Neural cell (in vitro differentiated cells): ENCODE results near the gene LMO7. TPM values are rescaled to one million over a fixed set of nuclear protein-coding genes. Genes with fewer than 3 reads are reported as not detected.

Experiments used
- H2AFZ ChIP-seq: fragments of 200-600, 300-800 bp; sonication (generic), shearing (Covaris generic); 2 replicates; pipeline ENCODE4 v1.6.0; 2014; ENCODE audit warnings: low read depth, mild to moderate bottlenecking, antibody characterized with exemption, low read length, moderate library complexity
- H3F3A ChIP-seq: fragments of 200-600 bp; shearing (Covaris generic); 2 replicates; pipeline ENCODE4 v1.6.1; 2016; ENCODE audit warnings: mild to moderate bottlenecking, moderate library complexity, mixed read lengths, antibody characterized with exemption, low read length; ENCODE audit not compliant: insufficient read depth, poor library complexity, severe bottlenecking
- H3K27ac ChIP-seq: fragments of 200-600, 300-800 bp; sonication (generic), shearing (Covaris generic); 2 replicates; pipeline ENCODE4 v1.5.1; 2014; ENCODE audit warnings: mild to moderate bottlenecking, low read length, moderate library complexity
- H3K27me3 ChIP-seq: fragments of 300-800, 200-600 bp; sonication (generic), shearing (Covaris generic); 2 replicates; pipeline ENCODE4 v1.6.0; 2014; ENCODE audit warnings: mild to moderate bottlenecking, low read depth, low read length, moderate library complexity; ENCODE audit not compliant: insufficient read depth
- H3K36me3 ChIP-seq: fragments of 300-800, 200-600 bp; sonication (generic), shearing (Covaris generic); 2 replicates; pipeline ENCODE4 v1.5.1; 2014; ENCODE audit warnings: mild to moderate bottlenecking, antibody characterized with exemption, low read length, moderate library complexity; ENCODE audit not compliant: insufficient read depth
- H3K4me2 ChIP-seq: fragments of 300-800, 200-600 bp; sonication (generic), shearing (Covaris generic); 2 replicates; pipeline ENCODE4 v1.6.0; 2014; ENCODE audit warnings: mild to moderate bottlenecking, low read length
- H3K4me3 ChIP-seq: fragments of 300-800, 200-600 bp; sonication (generic), shearing (Covaris generic); 2 replicates; pipeline ENCODE4 v1.5.1; 2014; ENCODE audit warnings: mild to moderate bottlenecking, low read length, moderate library complexity
- H3K79me2 ChIP-seq: fragments of 200-600 bp; shearing (Covaris generic); replicated peaks from 2 replicates; pipeline ENCODE4 v1.6.0; 2014; ENCODE audit warnings: mild to moderate bottlenecking, low read length, moderate library complexity; ENCODE audit not compliant: insufficient read depth
- H3K9ac ChIP-seq: fragments of 300-800, 200-600 bp; sonication (generic), shearing (Covaris generic); 2 replicates; pipeline ENCODE4 v1.6.1; 2016; ENCODE audit warnings: mild to moderate bottlenecking, low read length, mixed read lengths
- H3K9me2 ChIP-seq: fragments of 200-600 bp; shearing (Covaris generic); 2 replicates; pipeline ENCODE4 v1.6.1; 2016; ENCODE audit warnings: mild to moderate bottlenecking, low read length, mixed read lengths; ENCODE audit not compliant: insufficient read depth
- H3K9me3 ChIP-seq: fragments of 200-600, 300-800 bp; sonication (generic), shearing (Covaris generic); 2 replicates; pipeline ENCODE4 v1.6.1; 2016; ENCODE audit warnings: mild to moderate bottlenecking, mixed run types, low read length, moderate library complexity, mixed read lengths
- H4K20me1 ChIP-seq: fragments of 200-600 bp; shearing (Covaris generic); 2 replicates; pipeline ENCODE4 v1.6.1; 2016; ENCODE audit warnings: mild to moderate bottlenecking, mixed run types; ENCODE audit not compliant: insufficient read depth
- CTCF ChIP-seq: fragments of 450-650 bp; IDR thresholded peaks from 2 replicates; pipeline ENCODE4 v1.5.1; 2014; ENCODE audit warnings: antibody characterized with exemption, mild to moderate bottlenecking, moderate library complexity; ENCODE audit not compliant: poor library complexity, severe bottlenecking
- EP300 ChIP-seq: fragments of 450-650 bp; conservative IDR thresholded peaks from 2 replicates; pipeline ENCODE4 v1.6.1; 2014; ENCODE audit warnings: antibody characterized with exemption, mild to moderate bottlenecking, moderate library complexity; ENCODE audit not compliant: poor library complexity, severe bottlenecking
- EZH2 ChIP-seq: fragments of 200-600, 300-800 bp; shearing (Covaris generic), sonication (generic); IDR thresholded peaks from 2 replicates; pipeline ENCODE4 v1.6.1; 2014; ENCODE audit warnings: antibody characterized with exemption, low read length, borderline replicate concordance, mild to moderate bottlenecking; ENCODE audit not compliant: insufficient read depth, poor library complexity, severe bottlenecking
- MXI1 ChIP-seq: fragments of 450-650 bp; conservative IDR thresholded peaks from 2 replicates; pipeline ENCODE4 v1.6.1; 2014; ENCODE audit warnings: antibody characterized with exemption, mild to moderate bottlenecking; ENCODE audit not compliant: poor library complexity, severe bottlenecking
- POLR2AphosphoS5 ChIP-seq: IDR thresholded peaks from 2 replicates; pipeline ENCODE4 v1.6.1; 2012
- RAD21 ChIP-seq: fragments of 450-650 bp; conservative IDR thresholded peaks from 2 replicates; pipeline ENCODE4 v1.6.1; 2014; ENCODE audit warnings: antibody characterized with exemption, mild to moderate bottlenecking, moderate library complexity
- SMC3 ChIP-seq: fragments of 450-650 bp; conservative IDR thresholded peaks from 2 replicates; pipeline ENCODE4 v1.6.1; 2014; ENCODE audit warnings: antibody characterized with exemption, mild to moderate bottlenecking, moderate library complexity; ENCODE audit not compliant: poor library complexity
- TAF1 ChIP-seq: IDR thresholded peaks from 2 replicates; pipeline ENCODE4 v1.6.1; 2012; ENCODE audit warnings: low read depth
- polyA plus RNA-seq: library from polyadenylated mRNA; depleted of rRNA; stranded (reverse); fragments of >200 nt; gene quantifications from 2 replicates; pipeline ENCODE4 v1.2.3, GENCODE V29; 2014
- TF ChIP-seq, protein P1 (sequence below): IDR thresholded peaks from 2 replicates; pipeline ENCODE4 v1.6.1; 2012; ENCODE audit warnings: borderline replicate concordance

LMO7 gene
- polyA plus RNA-seq, 1 donor from 2014 or later: 14.2 TPM

- Histone ChIP-seq H3K4me3 (no peak overlapping the region), H3K4me2 (no peak overlapping the region), H3K9me3 (no peaks in the 10 kb centered on the region), H2AFZ (no peak overlapping the region), H4K20me1 (no peaks in the 10 kb centered on the region), H3K9me2 (no peaks in the 10 kb centered on the region), H3K79me2 (no peaks in the 10 kb centered on the region), H3K27ac (no peak overlapping the region), H3F3A (no peaks in the 10 kb centered on the region), H3K27me3 (no peaks in the 10 kb centered on the region), H3K36me3 (no peaks in the 10 kb centered on the region), H3K9ac (no peak overlapping the region)
- TF ChIP-seq TAF1: no peak
- no peak for TF ChIP-seq CTCF
- TF ChIP-seq MXI1: no peak
- TF ChIP-seq EP300: no peak
- TF ChIP-seq RAD21: no peak
- TF ChIP-seq EZH2: no peak
- TF ChIP-seq POLR2AphosphoS5: no peak
- TF ChIP-seq, protein P1, sequence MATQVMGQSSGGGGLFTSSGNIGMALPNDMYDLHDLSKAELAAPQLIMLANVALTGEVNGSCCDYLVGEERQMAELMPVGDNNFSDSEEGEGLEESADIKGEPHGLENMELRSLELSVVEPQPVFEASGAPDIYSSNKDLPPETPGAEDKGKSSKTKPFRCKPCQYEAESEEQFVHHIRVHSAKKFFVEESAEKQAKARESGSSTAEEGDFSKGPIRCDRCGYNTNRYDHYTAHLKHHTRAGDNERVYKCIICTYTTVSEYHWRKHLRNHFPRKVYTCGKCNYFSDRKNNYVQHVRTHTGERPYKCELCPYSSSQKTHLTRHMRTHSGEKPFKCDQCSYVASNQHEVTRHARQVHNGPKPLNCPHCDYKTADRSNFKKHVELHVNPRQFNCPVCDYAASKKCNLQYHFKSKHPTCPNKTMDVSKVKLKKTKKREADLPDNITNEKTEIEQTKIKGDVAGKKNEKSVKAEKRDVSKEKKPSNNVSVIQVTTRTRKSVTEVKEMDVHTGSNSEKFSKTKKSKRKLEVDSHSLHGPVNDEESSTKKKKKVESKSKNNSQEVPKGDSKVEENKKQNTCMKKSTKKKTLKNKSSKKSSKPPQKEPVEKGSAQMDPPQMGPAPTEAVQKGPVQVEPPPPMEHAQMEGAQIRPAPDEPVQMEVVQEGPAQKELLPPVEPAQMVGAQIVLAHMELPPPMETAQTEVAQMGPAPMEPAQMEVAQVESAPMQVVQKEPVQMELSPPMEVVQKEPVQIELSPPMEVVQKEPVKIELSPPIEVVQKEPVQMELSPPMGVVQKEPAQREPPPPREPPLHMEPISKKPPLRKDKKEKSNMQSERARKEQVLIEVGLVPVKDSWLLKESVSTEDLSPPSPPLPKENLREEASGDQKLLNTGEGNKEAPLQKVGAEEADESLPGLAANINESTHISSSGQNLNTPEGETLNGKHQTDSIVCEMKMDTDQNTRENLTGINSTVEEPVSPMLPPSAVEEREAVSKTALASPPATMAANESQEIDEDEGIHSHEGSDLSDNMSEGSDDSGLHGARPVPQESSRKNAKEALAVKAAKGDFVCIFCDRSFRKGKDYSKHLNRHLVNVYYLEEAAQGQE: no peak
- no peak for TF ChIP-seq SMC3
These were observed 168.5 kb downstream of the LMO7 start for GRCh38 chr13:75804605-75805004.

GRCh38 chr13:75806117-75806516 lies 170.0 kb downstream of the LMO7 start:
- no peak overlapping the region for H2AFZ ChIP-seq
- no peaks in the 10 kb centered on the region for H3K36me3 ChIP-seq
- H3K9me3 ChIP-seq: no peaks in the 10 kb centered on the region
- no peak overlapping the region for H3K27ac ChIP-seq
- no peaks in the 10 kb centered on the region for H3K79me2 ChIP-seq
- H3K9me2 ChIP-seq: no peaks in the 10 kb centered on the region
- no peaks in the 10 kb centered on the region for H3K27me3 ChIP-seq
- H4K20me1 ChIP-seq: no peaks in the 10 kb centered on the region
- H3K4me2 ChIP-seq: no peak overlapping the region
- H3K9ac ChIP-seq: no peak overlapping the region
- H3F3A ChIP-seq: no peaks in the 10 kb centered on the region
- TF ChIP-seq POLR2AphosphoS5 (no peak), EZH2 (no peak), RAD21 (no peak), EP300 (no peak), TAF1 (no peak), MXI1 (no peak), CTCF (no peak), SMC3 (no peak)
- TF ChIP-seq, protein P1: no peak
- H3K4me3 ChIP-seq: no peak overlapping the region
